Smooth muscle cell (in vitro differentiated cells): ENCODE data around the gene CFAP161. TPM values are rescaled to one million over a fixed set of nuclear protein-coding genes. Genes with fewer than 3 reads are reported as not detected.
A peak's percentile ranks its signal among the peaks of the same experiment; 100 is the strongest.

Source experiments
- DNase-seq: peaks from one replicate; lab custom pipeline; 2025; ENCODE audit not compliant: unreplicated experiment; lab: John Stamatoyannopoulos, UW
- H2AFZ ChIP-seq: fragments of 200-600 bp; sonication (generic); 2 replicates; pipeline ENCODE4 v1.6.0; 2016; ENCODE audit warnings: antibody characterized with exemption, low read depth, mild to moderate bottlenecking
- H3F3A ChIP-seq: fragments of 200-600 bp; sonication (generic); 2 replicates; pipeline ENCODE4 v1.6.0; 2017; ENCODE audit warnings: antibody characterized with exemption, low read depth
- H3K27ac ChIP-seq: fragments of 200-600 bp; sonication (generic); 2 replicates; pipeline ENCODE4 v1.5.1; 2016; ENCODE audit warnings: low read depth, mild to moderate bottlenecking
- H3K27me3 ChIP-seq: fragments of 200-600 bp; sonication (generic); 2 replicates; pipeline ENCODE4 v1.6.1; 2016; ENCODE audit warnings: low read depth, mild to moderate bottlenecking
- H3K36me3 ChIP-seq: fragments of 200-600 bp; sonication (generic); 2 replicates; pipeline ENCODE4 v1.5.1; 2016; ENCODE audit warnings: low read depth
- H3K4me1 ChIP-seq: fragments of 200-600 bp; sonication (generic); 2 replicates; pipeline ENCODE4 v1.5.1; 2016; ENCODE audit warnings: low read depth
- H3K4me2 ChIP-seq: fragments of 200-600 bp; sonication (generic); 2 replicates; pipeline ENCODE4 v1.6.0; 2016; ENCODE audit warnings: mild to moderate bottlenecking
- H3K4me3 ChIP-seq: fragments of 200-600 bp; sonication (generic); 2 replicates; pipeline ENCODE4 v1.5.1; 2016; ENCODE audit warnings: mild to moderate bottlenecking
- H3K79me2 ChIP-seq: fragments of 200-600 bp; sonication (generic); 2 replicates; pipeline ENCODE4 v1.6.0; 2016; ENCODE audit warnings: low read depth, mild to moderate bottlenecking
- H3K9ac ChIP-seq: fragments of 200-600 bp; sonication (generic); 2 replicates; pipeline ENCODE4 v1.6.0; 2016; ENCODE audit warnings: low read depth
- H3K9me3 ChIP-seq: fragments of 200-600 bp; sonication (generic); replicated peaks from 2 replicates; pipeline ENCODE4 v1.5.1; 2016; ENCODE audit warnings: low read depth
- H4K20me1 ChIP-seq: fragments of 200-600 bp; sonication (generic); 2 replicates; pipeline ENCODE4 v1.6.0; 2016; ENCODE audit warnings: low read depth
- WGBS: methylation state at CpG from one replicate; pipeline ENCODE4 v1.1.7; 2016; ENCODE audit warnings: low lambda C conversion rate; 5-methylcytosine and 5-hydroxymethylcytosine counted together
- polyA plus RNA-seq: library from polyadenylated mRNA; unstranded; fragments of >200 nt; fragmentation: Nextera tagmentation; extraction: Ambion mirVana; gene quantifications from 2 replicates; pipeline ENCODE4 v1.2.1, GENCODE V29; 2016
- total RNA-seq: library from RNA; depleted of rRNA; stranded (reverse); fragments of >200 nt; gene quantifications from 2 replicates; pipeline ENCODE4 v1.2.3, GENCODE V29; 2014
- TF ChIP-seq, protein P1 (sequence below): fragments of 200-600 bp; sonication (generic); IDR thresholded peaks from 2 replicates; pipeline ENCODE4 v1.5.1; 2017; ENCODE audit warnings: borderline replicate concordance, mild to moderate bottlenecking, antibody characterized with exemption; ENCODE audit not compliant: insufficient read depth, poor library complexity, severe bottlenecking

CFAP161 gene
- 0.94 and 0.99 TPM in 2 replicates for total RNA-seq
- not detected in 2 replicates for polyA plus RNA-seq

DNA sequence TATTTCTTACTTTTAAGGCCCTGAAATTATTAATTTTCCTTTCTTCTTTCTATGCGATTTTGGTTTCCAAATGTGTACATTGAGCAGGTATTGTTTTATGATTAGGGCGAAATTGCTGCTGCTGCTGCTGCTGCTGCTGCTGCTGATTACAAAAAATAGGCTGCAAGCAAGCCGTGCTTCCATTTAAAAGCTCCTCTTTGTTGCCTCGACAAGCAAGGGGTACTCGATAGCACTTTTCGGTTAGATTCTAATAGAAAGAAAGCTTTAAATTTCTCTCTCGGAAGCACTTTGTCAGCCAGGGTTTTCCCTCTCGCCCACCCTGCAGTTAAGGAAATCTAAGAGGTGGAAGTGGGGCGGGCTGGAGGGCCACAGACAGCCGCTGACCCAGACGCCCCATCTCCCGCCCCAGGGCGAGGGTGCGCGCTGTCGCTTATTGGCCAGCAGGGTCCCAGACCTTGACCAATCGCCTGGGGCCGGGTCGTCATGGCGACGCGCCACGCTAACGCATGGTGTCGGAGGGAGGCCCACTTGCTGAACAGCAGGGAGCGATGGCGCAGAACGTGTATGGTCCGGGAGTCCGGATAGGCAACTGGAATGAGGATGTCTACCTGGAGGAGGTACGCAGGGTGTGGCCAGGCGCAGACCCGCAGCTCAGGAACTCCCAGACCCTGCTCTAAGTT is at the start of gene CFAP161:
CFAP161 (plus strand) TSS at position 489 of the 680 bp plus-strand sequence; CDS start at position 549, 60 bp downstream.
- H3K27ac ChIP-seq = no peak within 1 kb of the TSS
- peak within 1 kb of the TSS; percentile 47 for H3K4me3 ChIP-seq
- WGBS = 2% methylated on average over 28 of the region's 33 CpGs
- peak; percentile 21 for DNase-seq
- H3K27me3 ChIP-seq = peaks cover 48% of the 10 kb centered on the region
- TF ChIP-seq, protein P1, sequence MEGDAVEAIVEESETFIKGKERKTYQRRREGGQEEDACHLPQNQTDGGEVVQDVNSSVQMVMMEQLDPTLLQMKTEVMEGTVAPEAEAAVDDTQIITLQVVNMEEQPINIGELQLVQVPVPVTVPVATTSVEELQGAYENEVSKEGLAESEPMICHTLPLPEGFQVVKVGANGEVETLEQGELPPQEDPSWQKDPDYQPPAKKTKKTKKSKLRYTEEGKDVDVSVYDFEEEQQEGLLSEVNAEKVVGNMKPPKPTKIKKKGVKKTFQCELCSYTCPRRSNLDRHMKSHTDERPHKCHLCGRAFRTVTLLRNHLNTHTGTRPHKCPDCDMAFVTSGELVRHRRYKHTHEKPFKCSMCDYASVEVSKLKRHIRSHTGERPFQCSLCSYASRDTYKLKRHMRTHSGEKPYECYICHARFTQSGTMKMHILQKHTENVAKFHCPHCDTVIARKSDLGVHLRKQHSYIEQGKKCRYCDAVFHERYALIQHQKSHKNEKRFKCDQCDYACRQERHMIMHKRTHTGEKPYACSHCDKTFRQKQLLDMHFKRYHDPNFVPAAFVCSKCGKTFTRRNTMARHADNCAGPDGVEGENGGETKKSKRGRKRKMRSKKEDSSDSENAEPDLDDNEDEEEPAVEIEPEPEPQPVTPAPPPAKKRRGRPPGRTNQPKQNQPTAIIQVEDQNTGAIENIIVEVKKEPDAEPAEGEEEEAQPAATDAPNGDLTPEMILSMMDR = no peak
- H2AFZ ChIP-seq = peak within 1 kb of the TSS; percentile 91
- no peaks in the 10 kb centered on the region for H3F3A ChIP-seq
- H3K9ac ChIP-seq = no peak within 1 kb of the TSS
- H3K9me3 ChIP-seq = no peaks in the 10 kb centered on the region
- H3K4me1 ChIP-seq = peaks cover 5% of the 10 kb centered on the region
- H3K79me2 ChIP-seq = no peaks in the 10 kb centered on the region
- H4K20me1 ChIP-seq = no peaks in the 10 kb centered on the region
- H3K4me2 ChIP-seq = peak within 1 kb of the TSS; percentile 82
- H3K36me3 ChIP-seq = no peaks in the 10 kb centered on the region

GRCh38 chr15:81084716-81085115 is 49.4 kb upstream of the CFAP161 start:
- no peak for DNase-seq
- Histone ChIP-seq H3K9me3 (no peaks in the 10 kb centered on the region), H3K4me2 (no peak overlapping the region), H2AFZ (no peak overlapping the region), H3K4me3 (no peak overlapping the region), H3K27ac (no peak overlapping the region), H3K27me3 (peaks cover 6% of the 10 kb centered on the region), H4K20me1 (no peaks in the 10 kb centered on the region), H3K36me3 (no peaks in the 10 kb centered on the region), H3F3A (no peaks in the 10 kb centered on the region), H3K79me2 (no peaks in the 10 kb centered on the region), H3K4me1 (no peaks in the 10 kb centered on the region), H3K9ac (no peak overlapping the region)
- 83% methylated on average over 4 of the region's 4 CpGs for WGBS
- TF ChIP-seq, protein P1 = no peak

- Histone ChIP-seq H2AFZ (no peak overlapping the region), H3K27me3 (peaks cover 6% of the 10 kb centered on the region), H3F3A (no peaks in the 10 kb centered on the region), H3K9me3 (no peaks in the 10 kb centered on the region), H3K4me3 (no peak overlapping the region), H3K9ac (no peak overlapping the region), H3K4me1 (no peaks in the 10 kb centered on the region), H3K36me3 (no peaks in the 10 kb centered on the region), H3K4me2 (no peak overlapping the region), H3K27ac (no peak overlapping the region), H3K79me2 (no peaks in the 10 kb centered on the region), H4K20me1 (no peaks in the 10 kb centered on the region)
- no peak for DNase-seq
- TF ChIP-seq, protein P1 = no peak
- WGBS = 48% methylated on average over 2 of the region's 2 CpGs
Observed at GRCh38 chr15:81085213-81085612, 48.9 kb upstream of the CFAP161 start.

DNA sequence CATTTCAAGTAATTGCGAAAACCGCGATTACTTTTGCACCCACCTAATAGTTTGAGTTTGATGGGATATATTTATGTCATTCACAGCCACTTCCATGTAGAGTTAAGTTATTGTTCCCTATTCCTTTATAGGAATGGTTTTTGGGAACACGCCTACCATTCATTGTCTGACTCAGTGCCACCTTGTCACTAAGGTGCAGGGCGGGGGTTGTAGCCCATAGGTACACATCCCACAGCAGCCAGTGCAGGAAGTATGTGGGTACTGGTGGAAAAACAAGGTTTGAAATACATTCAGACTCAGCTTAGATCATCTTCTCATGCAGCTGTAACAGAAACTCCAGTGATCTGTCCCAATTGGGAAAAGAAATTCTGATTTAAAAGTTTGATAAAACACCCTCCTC is 48.2 kb upstream of the CFAP161 start:
- Histone ChIP-seq H3K4me2 (no peak overlapping the region), H2AFZ (no peak overlapping the region), H3K4me3 (no peak overlapping the region), H3F3A (no peaks in the 10 kb centered on the region), H3K36me3 (no peaks in the 10 kb centered on the region), H3K27me3 (peaks cover 6% of the 10 kb centered on the region), H3K4me1 (no peaks in the 10 kb centered on the region), H3K27ac (no peak overlapping the region), H3K9ac (no peak overlapping the region), H3K9me3 (no peaks in the 10 kb centered on the region), H4K20me1 (no peaks in the 10 kb centered on the region), H3K79me2 (no peaks in the 10 kb centered on the region)
- TF ChIP-seq, protein P1 = no peak
- DNase-seq = no peak
- 95% methylated on average over 5 of the region's 5 CpGs for WGBS
